Neural crest cell (in vitro differentiated cells): ENCODE data around the gene SH3BP5L. TPM values are rescaled to one million over a fixed set of nuclear protein-coding genes. Genes with fewer than 3 reads are reported as not detected.
"Not testable (repeated sequence)": the region's sequence is repeated elsewhere in the genome, so short reads cannot be mapped to it uniquely, and the experiment has no call there.

Experiments
- DNase-seq: peaks from one replicate; pipeline ENCODE4 v3.0.0; 2021; ENCODE audit warnings: low read depth, mixed read lengths, low spot score
- H3K27ac Mint-ChIP-seq: one replicate; pipeline ENCODE4 v1.8.0; 2021; ENCODE audit warnings: mild to moderate bottlenecking, mixed read lengths; ENCODE audit not compliant: unreplicated experiment
- H3K27me3 Mint-ChIP-seq: 2 replicates; pipeline ENCODE4 v1.8.0; 2021; ENCODE audit warnings: low read depth, mild to moderate bottlenecking, mixed read lengths
- H3K36me3 Mint-ChIP-seq: 2 replicates; pipeline ENCODE4 v1.8.0; 2021; ENCODE audit warnings: low read depth, mild to moderate bottlenecking, mixed read lengths
- H3K4me1 Mint-ChIP-seq: 2 replicates; pipeline ENCODE4 v1.8.0; 2021; ENCODE audit warnings: mixed read lengths
- H3K4me3 Mint-ChIP-seq: one replicate; pipeline ENCODE4 v1.8.0; 2021; ENCODE audit warnings: mild to moderate bottlenecking, mixed read lengths
- H3K9me3 Mint-ChIP-seq: 2 replicates; pipeline ENCODE4 v1.8.0; 2021; ENCODE audit warnings: mixed read lengths
- total RNA-seq: library from RNA; stranded (reverse); gene quantifications from 2 replicates; pipeline ENCODE4 v1.2.1, GENCODE V29; 2021
- TF ChIP-seq, protein P1 (sequence below): fragments of 200-600 bp; sonication (generic); conservative IDR thresholded peaks from 2 replicates; pipeline ENCODE4 v1.5.0; 2021; ENCODE audit warnings: antibody characterized with exemption, mild to moderate bottlenecking

Gene SH3BP5L
- total RNA-seq, 1 donor from 2014 or later: 28.9 TPM

DNA sequence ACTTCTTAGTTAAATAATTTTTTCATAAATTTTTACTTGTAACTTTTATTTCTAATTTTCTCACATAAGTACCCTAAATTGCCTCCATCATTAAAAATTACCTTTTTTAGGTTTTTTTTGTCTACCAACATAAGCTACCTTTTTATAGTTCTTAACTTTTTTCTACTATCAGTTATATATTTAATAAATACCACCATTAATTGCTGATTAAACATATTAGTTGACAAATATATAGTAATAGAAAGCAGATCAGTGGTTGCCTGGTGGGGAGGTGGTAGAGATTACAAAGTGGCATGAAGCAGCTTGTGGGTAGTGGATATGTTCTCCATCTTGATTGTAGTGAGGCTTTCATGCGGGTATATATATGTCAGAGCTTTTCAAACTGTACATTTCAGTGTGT is 6.1 kb upstream of the SH3BP5L start:
- Mint-ChIP-seq H3K4me3 (no peak overlapping the region), H3K4me1 (peaks cover 2% of the 10 kb centered on the region), H3K36me3 (peaks cover 2% of the 10 kb centered on the region), H3K27me3 (peaks cover 19% of the 10 kb centered on the region), H3K27ac (no peak overlapping the region), H3K9me3 (no peaks in the 10 kb centered on the region)
- TF ChIP-seq, protein P1, sequence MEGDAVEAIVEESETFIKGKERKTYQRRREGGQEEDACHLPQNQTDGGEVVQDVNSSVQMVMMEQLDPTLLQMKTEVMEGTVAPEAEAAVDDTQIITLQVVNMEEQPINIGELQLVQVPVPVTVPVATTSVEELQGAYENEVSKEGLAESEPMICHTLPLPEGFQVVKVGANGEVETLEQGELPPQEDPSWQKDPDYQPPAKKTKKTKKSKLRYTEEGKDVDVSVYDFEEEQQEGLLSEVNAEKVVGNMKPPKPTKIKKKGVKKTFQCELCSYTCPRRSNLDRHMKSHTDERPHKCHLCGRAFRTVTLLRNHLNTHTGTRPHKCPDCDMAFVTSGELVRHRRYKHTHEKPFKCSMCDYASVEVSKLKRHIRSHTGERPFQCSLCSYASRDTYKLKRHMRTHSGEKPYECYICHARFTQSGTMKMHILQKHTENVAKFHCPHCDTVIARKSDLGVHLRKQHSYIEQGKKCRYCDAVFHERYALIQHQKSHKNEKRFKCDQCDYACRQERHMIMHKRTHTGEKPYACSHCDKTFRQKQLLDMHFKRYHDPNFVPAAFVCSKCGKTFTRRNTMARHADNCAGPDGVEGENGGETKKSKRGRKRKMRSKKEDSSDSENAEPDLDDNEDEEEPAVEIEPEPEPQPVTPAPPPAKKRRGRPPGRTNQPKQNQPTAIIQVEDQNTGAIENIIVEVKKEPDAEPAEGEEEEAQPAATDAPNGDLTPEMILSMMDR: no peak
- DNase-seq: no peak

DNA sequence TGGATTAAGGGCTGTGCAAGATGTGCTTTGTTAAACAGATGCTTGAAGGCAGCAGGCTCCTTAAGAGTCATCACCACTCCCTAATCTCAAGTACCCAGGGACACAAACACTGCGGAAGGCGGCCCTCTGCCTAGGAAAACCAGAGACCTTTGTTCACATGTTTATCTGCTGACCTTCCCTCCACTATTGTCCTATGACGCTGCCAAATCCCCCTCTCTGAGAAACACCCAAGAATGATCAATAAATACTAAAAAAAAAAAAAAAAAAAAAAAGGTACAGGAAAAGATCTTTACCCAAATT is 5.0 kb upstream of the SH3BP5L start:
- H3K36me3 Mint-ChIP-seq, H3K9me3 Mint-ChIP-seq, H3K4me1 Mint-ChIP-seq, DNase-seq, H3K27ac Mint-ChIP-seq: not testable (repeated sequence)
- Mint-ChIP-seq H3K27me3 (peaks cover 19% of the 10 kb centered on the region), H3K4me3 (peak overlapping the region; percentile 38)

DNA sequence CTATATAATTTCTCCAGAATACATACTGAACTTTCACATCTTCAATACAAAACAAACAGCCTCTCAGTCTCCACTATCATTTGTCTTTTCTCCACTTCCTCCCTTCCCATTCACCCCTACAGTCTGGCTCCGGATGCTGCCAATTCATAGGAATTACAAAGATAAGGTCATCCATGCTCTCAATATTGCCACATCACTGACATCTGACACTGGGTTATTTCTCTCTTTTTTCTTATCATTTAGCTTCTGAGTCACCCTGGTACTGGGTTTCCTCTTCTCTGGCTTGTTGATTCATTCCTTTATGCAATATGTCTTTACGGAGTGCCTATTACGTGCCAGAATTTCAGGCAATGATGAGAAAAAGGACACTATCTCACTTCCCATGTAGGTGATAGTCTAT is 3.1 kb upstream of the SH3BP5L start:
- H3K4me1 Mint-ChIP-seq: peaks cover 16% of the 10 kb centered on the region
- DNase-seq: no peak
- peak overlapping the region; percentile 56 for H3K4me3 Mint-ChIP-seq
- H3K36me3 Mint-ChIP-seq: peaks cover 2% of the 10 kb centered on the region
- H3K27ac Mint-ChIP-seq: no peak overlapping the region
- peaks cover 19% of the 10 kb centered on the region for H3K27me3 Mint-ChIP-seq
- H3K9me3 Mint-ChIP-seq: no peaks in the 10 kb centered on the region
- TF ChIP-seq, protein P1: no peak

DNA sequence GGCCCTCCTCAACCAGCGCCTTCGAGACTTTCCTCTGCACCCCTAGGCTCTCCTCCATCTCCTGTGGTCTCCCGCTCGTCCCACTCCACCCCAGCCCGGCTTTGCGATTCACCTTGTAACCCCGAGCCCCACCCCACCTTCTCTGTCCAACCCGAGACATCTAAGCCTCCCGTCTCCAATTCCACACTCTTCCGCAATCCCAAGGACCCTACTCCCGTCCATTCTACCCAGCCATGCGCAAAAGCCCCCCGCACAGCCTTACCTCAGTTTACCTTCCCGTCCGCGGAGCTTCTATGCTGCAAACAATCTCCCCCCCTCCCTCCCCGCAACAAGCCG is 174 bp downstream of the SH3BP5L start:
- no peaks in the 10 kb centered on the region for H3K9me3 Mint-ChIP-seq
- H3K4me3 Mint-ChIP-seq: peak overlapping the region; percentile 92
- peak; percentile 3 for DNase-seq
- TF ChIP-seq, protein P1: no peak
- H3K27ac Mint-ChIP-seq: peak overlapping the region; percentile 100
- no peaks in the 10 kb centered on the region for H3K36me3 Mint-ChIP-seq
- peaks cover under 1% of the 10 kb centered on the region for H3K27me3 Mint-ChIP-seq
- peaks cover 28% of the 10 kb centered on the region for H3K4me1 Mint-ChIP-seq

DNA sequence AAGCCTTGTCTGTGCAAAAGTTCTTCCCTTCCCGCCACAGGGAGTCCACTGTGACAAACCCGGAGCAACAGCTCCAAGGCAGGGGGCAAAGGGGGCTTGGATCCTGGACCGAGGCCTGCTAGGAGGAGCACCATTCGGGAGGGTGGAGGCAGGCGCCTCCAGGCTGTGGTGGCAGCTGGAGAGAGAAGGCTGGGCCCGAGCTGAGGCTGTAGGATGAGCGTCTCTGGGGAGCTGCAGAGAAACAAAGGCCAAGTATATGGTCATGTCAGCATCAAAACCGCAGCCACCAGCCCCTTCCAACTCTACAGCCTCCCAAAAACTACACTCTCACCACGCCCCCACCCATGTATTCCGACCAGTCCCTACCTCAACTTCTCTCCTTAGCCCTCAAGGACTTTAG is 579 bp downstream of the SH3BP5L start:
- no peaks in the 10 kb centered on the region for H3K27me3 Mint-ChIP-seq
- no peaks in the 10 kb centered on the region for H3K36me3 Mint-ChIP-seq
- H3K27ac Mint-ChIP-seq: peak overlapping the region; percentile 100
- no peaks in the 10 kb centered on the region for H3K9me3 Mint-ChIP-seq
- DNase-seq: no peak
- peak overlapping the region; percentile 92 for H3K4me3 Mint-ChIP-seq
- H3K4me1 Mint-ChIP-seq: peaks cover 28% of the 10 kb centered on the region
- TF ChIP-seq, protein P1: no peak

DNA sequence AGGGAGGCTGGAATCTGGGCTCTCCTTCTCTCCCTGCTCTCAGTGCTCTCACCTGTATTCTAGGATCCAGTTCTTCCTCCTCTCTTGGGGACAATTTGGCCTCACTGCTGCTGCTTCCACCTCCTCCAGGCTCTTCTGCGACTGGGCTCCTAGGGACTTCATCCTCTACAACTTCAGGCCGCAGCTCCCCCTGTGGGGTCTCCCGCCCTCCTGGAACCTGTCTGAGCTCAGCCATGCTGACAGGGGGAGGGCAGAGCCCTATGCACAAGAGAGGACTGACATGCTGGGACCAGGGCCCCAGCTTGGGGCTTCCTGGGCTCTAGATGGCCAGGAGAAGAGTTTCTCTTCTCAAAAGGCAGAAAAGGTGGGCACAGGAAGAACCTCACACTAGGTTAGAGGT is 1.0 kb downstream of the SH3BP5L start:
- no peak overlapping the region for H3K27ac Mint-ChIP-seq
- H3K4me1 Mint-ChIP-seq: peaks cover 28% of the 10 kb centered on the region
- no peaks in the 10 kb centered on the region for H3K9me3 Mint-ChIP-seq
- TF ChIP-seq, protein P1: no peak
- no peaks in the 10 kb centered on the region for H3K36me3 Mint-ChIP-seq
- H3K27me3 Mint-ChIP-seq: no peaks in the 10 kb centered on the region
- DNase-seq: no peak
- H3K4me3 Mint-ChIP-seq: peak overlapping the region; percentile 92
